Spinal cord (tissue), 10 donors: Measurements from ENCODE around the gene GLYAT. TPM values are rescaled to one million over a fixed set of nuclear protein-coding genes. Genes with fewer than 3 reads are reported as not detected.
"Not testable (repeated sequence)": the region's sequence is repeated elsewhere in the genome, so short reads cannot be mapped to it uniquely, and the experiment has no call there.

Source experiments
- DNase-seq, 6 donors: peaks; one replicate each; pipeline versions ENCODE4 v3.0.0 to v3.0.0-alpha.2; 2013 to 2015; ENCODE audit warnings: low spot score in 6 of 6, low read depth in 4 of 6
- H3K27ac ChIP-seq: one replicate; pipeline ENCODE4 v1.5.1; 2013; ENCODE audit warnings: low read depth, low read length, control low read depth
- H3K27me3 ChIP-seq: one replicate; pipeline ENCODE4 v1.6.1; 2013; ENCODE audit warnings: low read length; ENCODE audit not compliant: control insufficient read depth, insufficient read depth
- H3K36me3 ChIP-seq: one replicate; pipeline ENCODE4 v1.6.1; 2013; ENCODE audit warnings: low read length; ENCODE audit not compliant: control insufficient read depth, insufficient read depth
- H3K4me1 ChIP-seq: one replicate; pipeline ENCODE4 v1.6.1; 2013; ENCODE audit warnings: low read length; ENCODE audit not compliant: control insufficient read depth, insufficient read depth
- H3K4me3 ChIP-seq: one replicate; pipeline ENCODE4 v1.5.1; 2013; ENCODE audit warnings: low read depth, low read length, control low read depth
- H3K9me3 ChIP-seq: one replicate; pipeline ENCODE4 v1.6.1; 2013; ENCODE audit warnings: low read length; ENCODE audit not compliant: control insufficient read depth, insufficient read depth
- WGBS: methylation state at CpG from one replicate; pipeline ENCODE4 v1.1.5; 2013; ENCODE audit warnings: missing lambda C conversion rate; ENCODE audit not compliant: insufficient coverage; 5-methylcytosine and 5-hydroxymethylcytosine counted together
- polyA plus RNA-seq, 2 donors: library from polyadenylated mRNA; unstranded; fragments of 120-200 nt; gene quantifications; one replicate each; pipeline ENCODE4 v1.2.1, GENCODE V29; 2013; ENCODE audit not compliant: insufficient read length in 2 of 2
- total RNA-seq, 2 donors: library from RNA; depleted of rRNA in 1 of 2; stranded (reverse); fragments of 120-200 nt in 1 of 2; fragments of >200 nt in 1 of 2; gene quantifications; one replicate each; pipeline versions ENCODE4 v1.2.3 to v1.2.4, GENCODE V29; 2013 to 2014
- donor health status: healthy.

Gene GLYAT
- total and polyA plus RNA-seq, 4 donors: 0.10 to 0.59 (median 0.59) TPM; not detected in 1

DNA sequence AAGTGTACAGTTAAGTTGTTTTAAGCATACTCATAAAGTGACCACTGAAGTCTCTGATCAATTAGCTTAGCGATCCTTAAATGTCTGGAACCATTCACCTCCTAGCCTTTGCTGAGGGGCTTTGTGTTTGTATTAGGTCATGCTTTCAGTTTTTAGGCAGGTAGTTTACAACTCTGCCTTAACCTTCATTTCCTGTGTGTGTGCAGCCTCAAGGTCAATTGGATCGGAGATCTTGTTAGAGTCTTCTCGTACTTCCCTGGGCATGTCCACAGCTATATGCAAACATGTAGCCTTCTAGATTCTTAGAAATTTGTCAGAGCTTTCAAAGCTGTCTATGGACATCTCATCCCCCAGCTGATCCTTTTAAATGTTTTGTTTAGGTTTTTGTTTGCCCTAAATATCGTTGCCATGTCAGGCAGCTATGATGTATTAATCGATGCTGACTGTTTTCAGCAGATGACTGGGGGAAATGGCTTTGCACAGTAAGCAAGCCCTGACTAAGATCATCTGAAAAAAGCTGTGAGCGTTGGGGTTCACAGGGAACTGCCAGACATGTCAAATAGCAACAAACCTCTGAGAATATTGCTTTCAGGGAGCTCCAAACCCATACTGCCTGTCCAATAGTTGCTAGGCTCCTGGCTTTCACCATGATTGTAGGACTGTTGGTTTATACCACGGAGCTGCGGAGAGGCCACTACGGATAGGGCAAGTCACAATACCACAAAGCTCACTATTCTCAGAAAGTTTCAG is 45.6 kb downstream of the GLYAT start:
- H3K9me3 ChIP-seq: peaks cover 1% of the 10 kb centered on the region
- H3K36me3 ChIP-seq: no peaks in the 10 kb centered on the region
- no peak overlapping the region for H3K4me3 ChIP-seq
- WGBS: 70% methylated on average over 3 of the region's 9 CpGs
- H3K27ac ChIP-seq: no peak overlapping the region
- H3K4me1 ChIP-seq: no peaks in the 10 kb centered on the region
- DNase-seq: no peak
- no peaks in the 10 kb centered on the region for H3K27me3 ChIP-seq

DNA sequence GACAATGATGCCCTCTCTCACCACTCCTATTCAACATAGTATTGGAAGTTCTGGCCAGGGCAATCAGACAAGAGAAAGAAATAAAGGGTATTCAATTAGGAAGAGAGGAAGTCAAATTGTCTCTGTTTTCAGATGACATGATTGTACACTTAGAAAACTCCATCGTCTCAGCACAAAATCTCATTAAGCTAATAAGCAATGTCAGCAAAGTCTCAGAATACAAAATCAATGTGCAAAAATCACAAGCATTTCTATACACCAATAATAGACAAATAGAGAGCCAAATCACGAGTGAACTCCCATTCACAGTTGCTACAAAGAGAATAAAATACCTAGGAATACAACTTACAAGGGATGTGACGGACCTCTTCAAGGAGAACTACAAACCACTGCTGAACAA is 49.1 kb downstream of the GLYAT start:
- not testable (repeated sequence) for H3K9me3 ChIP-seq, H3K27ac ChIP-seq, H3K4me1 ChIP-seq, H3K27me3 ChIP-seq, H3K36me3 ChIP-seq, DNase-seq, H3K4me3 ChIP-seq
- WGBS: no CpG with 5 or more reads among the region's 3 CpGs

DNA sequence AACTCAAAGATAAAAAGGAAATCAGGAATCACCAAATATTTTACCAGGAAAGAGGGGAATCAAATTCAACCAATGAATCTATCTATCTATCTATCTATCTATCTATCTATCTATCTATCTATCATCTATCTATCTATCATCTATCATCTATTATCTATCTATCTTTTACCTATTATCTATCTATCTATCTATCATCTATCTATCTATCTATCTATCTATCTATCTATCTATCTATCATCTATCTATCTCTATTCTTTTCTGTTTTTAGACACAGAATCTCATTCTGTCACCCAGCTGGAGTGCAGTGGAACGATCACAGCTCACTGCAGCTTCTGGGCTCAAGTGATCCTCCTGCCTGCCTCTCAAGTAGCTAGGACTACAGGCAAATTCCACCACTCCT is 54.2 kb downstream of the GLYAT start:
- not testable (repeated sequence) for DNase-seq, H3K9me3 ChIP-seq, H3K4me3 ChIP-seq, H3K4me1 ChIP-seq, H3K27ac ChIP-seq, H3K36me3 ChIP-seq, H3K27me3 ChIP-seq
- WGBS: 70% methylated on average over 1 of the region's 1 CpG

DNA sequence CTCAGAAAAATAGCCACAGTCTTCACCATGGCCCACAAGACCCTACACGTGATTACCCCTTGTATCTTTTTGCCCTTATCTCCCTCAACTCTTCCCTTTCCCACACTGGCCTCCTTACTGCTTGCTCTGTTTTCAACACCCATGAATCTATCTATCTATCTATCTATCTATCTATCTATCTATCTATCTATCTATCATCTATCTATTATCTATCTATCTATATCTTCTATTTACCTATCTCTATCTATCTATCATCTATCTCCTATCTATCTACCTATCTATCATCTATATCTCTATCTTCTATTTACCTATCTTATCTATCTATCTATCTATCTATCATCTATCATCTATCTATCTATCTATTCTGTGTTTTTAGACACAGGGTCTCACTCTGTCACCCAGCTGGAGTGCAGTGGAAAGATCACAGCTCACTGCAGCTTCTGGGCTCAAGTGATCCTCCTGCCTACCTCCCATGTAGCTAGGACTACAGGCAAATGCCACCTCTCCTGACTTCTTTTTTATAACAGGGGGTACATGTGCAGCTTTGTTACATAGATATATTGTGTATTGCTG is 55.1 kb downstream of the GLYAT start:
- no peak for DNase-seq
- H3K9me3 ChIP-seq: no peaks in the 10 kb centered on the region
- H3K4me1 ChIP-seq: no peaks in the 10 kb centered on the region
- H3K27me3 ChIP-seq: no peaks in the 10 kb centered on the region
- H3K36me3 ChIP-seq: no peaks in the 10 kb centered on the region
- WGBS: 75% methylated on average over 1 of the region's 1 CpG
- no peak overlapping the region for H3K4me3 ChIP-seq
- H3K27ac ChIP-seq: no peak overlapping the region

DNA sequence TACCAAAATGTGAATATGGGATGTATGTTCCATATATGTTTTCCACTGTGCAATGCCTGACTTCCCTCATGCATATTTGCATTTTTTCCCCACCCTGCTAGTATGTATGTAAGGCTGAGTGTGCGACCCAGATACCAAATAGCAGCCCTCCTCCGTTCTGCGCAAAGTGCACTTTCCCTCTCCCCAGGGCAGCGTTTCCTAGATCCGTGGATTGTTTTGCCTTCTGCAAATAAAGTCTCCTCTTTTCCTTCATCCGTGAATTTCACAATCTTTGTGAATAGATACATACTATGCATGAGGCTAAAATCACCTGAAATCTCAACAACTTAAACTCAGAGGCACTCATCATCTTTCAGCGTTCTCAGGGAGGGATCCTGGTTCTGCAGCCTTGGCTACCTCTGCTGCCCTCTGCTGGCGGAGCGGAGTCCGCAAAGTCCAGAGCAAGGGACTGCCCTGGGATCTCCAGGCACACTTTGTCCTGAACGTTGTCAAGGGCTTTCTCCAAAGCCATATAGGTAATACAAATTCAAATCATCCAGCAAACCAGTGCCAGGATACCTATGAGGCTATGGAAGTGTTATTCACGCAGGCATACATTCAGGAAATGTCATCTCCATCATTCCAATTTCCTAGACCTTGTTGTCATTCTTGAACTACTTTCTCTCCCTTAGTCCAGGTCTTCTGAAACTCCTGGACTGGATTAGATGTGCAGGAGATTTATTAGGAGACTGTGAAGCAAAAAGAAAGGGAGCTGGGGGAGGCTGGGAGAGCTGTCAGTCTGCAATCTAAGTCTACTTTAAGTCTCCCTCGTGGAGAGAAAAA is 56.2 kb downstream of the GLYAT start:
- WGBS: 15% methylated on average over 6 of the region's 13 CpGs
- Histone ChIP-seq H3K9me3 (no peaks in the 10 kb centered on the region), H3K27ac (no peak overlapping the region), H3K36me3 (no peaks in the 10 kb centered on the region), H3K4me1 (no peaks in the 10 kb centered on the region), H3K27me3 (no peaks in the 10 kb centered on the region), H3K4me3 (no peak overlapping the region)
- peak in 5 of 6 donors; percentile 8 to 69 (median 31) for DNase-seq

DNA sequence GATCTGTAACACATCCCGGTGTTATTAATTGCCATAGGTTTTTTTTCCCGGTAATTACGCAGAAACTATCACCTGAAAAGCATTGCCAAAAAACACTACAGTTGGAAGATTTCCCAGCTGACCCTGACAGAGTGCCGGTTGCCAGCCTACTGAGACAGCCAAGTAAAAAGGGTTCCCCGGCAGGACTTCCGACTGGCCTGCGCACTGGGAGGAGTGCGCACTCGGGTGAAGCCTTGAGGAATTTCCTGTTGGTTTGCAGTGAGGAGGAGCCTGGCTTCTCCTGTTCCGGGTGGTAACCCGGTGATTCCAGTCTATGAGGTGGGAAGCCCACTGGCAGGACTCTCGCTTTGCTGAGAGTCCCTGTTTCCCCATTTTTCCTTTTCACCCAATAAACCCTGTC is 57.1 kb downstream of the GLYAT start:
- Histone ChIP-seq H3K27me3 (no peaks in the 10 kb centered on the region), H3K27ac (no peak overlapping the region), H3K4me1 (no peaks in the 10 kb centered on the region), H3K4me3 (no peak overlapping the region), H3K36me3 (no peaks in the 10 kb centered on the region), H3K9me3 (no peaks in the 10 kb centered on the region)
- DNase-seq: peak in 1 of 6 donors; percentile 3
- 86% methylated on average over 9 of the region's 12 CpGs for WGBS

DNA sequence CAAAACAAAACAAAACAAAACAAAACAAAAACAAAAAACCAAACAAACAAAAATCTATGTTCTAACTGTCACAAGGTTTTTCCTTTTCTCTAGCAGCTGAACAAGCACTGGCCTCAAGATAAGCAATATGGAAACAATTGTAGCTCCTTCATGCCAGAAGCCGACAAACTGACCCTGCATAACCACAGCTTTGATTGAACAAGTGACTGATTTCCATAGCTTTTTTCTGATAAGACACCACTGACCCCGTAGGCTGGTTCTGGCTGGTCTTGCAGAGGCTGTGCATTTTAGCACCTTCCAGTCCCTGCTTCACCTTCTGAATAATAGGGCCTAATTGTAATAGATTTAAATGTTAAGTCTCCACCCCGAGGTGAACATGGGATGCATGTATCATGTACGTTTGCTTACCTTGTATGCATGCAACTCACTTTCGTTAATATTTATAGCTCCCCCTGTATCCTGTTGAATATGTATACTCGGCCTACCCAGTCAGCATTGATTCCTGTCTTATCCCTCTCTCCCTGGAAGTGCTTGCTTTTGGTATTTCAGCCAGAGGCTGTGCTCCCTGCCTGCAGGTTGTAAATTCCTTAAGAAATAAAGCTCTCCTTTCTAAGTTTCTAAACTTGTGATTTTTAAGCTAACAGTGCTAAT is 59.6 kb downstream of the GLYAT start:
- Histone ChIP-seq H3K4me1 (no peaks in the 10 kb centered on the region), H3K27me3 (no peaks in the 10 kb centered on the region), H3K36me3 (no peaks in the 10 kb centered on the region), H3K4me3 (no peak overlapping the region), H3K27ac (no peak overlapping the region), H3K9me3 (no peaks in the 10 kb centered on the region)
- no peak for DNase-seq
- WGBS: 88% methylated on average over 2 of the region's 6 CpGs

DNA sequence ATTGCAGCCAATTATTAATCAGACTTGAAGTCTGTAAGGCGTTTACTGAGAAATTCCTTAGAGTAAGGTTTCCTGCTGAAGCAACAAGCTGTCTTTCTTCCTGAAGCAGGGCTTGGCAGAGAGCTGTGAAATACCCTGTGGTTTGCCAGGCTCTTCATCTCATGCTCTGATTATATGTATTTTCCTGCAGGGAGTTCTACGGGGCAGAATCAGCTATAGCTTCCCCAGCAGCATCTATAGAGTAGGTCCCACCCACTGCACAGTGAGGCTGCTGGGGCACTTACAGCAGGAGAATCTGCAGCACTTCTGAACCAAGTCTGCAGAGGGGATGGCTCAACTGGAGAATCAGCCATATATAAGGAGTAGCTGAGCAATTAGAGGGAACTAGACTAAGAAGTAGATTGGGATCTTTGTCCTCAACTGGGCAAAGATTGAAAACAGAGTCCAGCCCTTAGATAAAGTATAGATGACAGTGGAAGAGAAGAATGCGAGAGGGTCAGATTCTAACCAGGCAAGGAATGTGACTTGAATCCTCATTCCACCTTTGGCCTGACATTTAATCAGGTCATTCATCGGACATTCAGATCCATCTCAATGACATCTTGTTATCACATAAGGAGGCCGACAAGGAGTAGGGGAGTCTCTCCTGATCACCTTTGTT is 71.7 kb downstream of the GLYAT start:
- DNase-seq: no peak
- Histone ChIP-seq H3K9me3 (no peaks in the 10 kb centered on the region), H3K4me1 (no peaks in the 10 kb centered on the region), H3K27ac (no peak overlapping the region), H3K4me3 (no peak overlapping the region), H3K27me3 (no peaks in the 10 kb centered on the region), H3K36me3 (no peaks in the 10 kb centered on the region)
- 83% methylated on average over 1 of the region's 5 CpGs for WGBS

DNA sequence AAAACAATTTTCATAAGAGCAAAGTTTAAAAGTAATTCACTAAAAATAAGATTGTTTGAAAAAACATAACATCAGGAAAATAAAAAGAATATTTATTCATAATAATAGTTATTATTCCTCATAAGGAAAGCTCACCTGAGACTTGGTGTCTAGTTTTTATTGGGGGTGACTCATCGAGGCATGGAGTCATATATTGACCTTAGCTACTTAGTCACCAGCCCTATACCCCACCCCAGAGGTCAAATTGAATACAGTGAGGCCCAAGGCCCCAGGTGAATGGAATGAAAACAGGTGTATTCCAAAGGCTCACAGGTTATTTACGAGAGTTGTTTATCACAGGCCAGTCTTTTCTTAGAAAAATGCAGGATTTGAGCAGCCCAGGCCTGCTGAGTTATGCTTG is 72.3 kb downstream of the GLYAT start:
- Histone ChIP-seq H3K27me3 (no peaks in the 10 kb centered on the region), H3K4me3 (no peak overlapping the region), H3K4me1 (no peaks in the 10 kb centered on the region), H3K27ac (no peak overlapping the region), H3K9me3 (no peaks in the 10 kb centered on the region), H3K36me3 (no peaks in the 10 kb centered on the region)
- 100% methylated on average over 1 of the region's 2 CpGs for WGBS
- no peak for DNase-seq
